Duodenal mucosa (tissue), 2 donors: ENCODE measurements around the gene BTN1A1.
"Not testable (repeated sequence)": the region's sequence is repeated elsewhere in the genome, so short reads cannot be mapped to it uniquely, and the experiment has no call there.

Experiments
- H3K27ac ChIP-seq: one replicate; pipeline ENCODE4 v1.7.0; 2013; ENCODE audit warnings: low read depth, low read length
- H3K27me3 ChIP-seq, 2 donors: one replicate each; pipeline ENCODE4 v1.7.0; 2013; ENCODE audit warnings: low read length in 2 of 2, control low read depth in 1 of 2; ENCODE audit not compliant: insufficient read depth in 2 of 2, control insufficient read depth in 1 of 2
- H3K36me3 ChIP-seq, 2 donors: one replicate each; pipeline ENCODE4 v1.7.0; 2013; ENCODE audit warnings: low read length in 2 of 2, control low read depth in 1 of 2; ENCODE audit not compliant: insufficient read depth in 2 of 2, control insufficient read depth in 1 of 2
- H3K4me1 ChIP-seq, 2 donors: one replicate each; pipeline ENCODE4 v1.7.0; 2013; ENCODE audit warnings: low read length in 2 of 2, control low read depth in 1 of 2; ENCODE audit not compliant: insufficient read depth in 2 of 2, control insufficient read depth in 1 of 2
- H3K4me3 ChIP-seq, 2 donors: one replicate each; pipeline ENCODE4 v1.7.0; 2013; ENCODE audit warnings: low read length in 2 of 2, low read depth in 1 of 2
- H3K9ac ChIP-seq, 2 donors: one replicate each; pipeline ENCODE4 v1.7.0; 2013; ENCODE audit warnings: low read length in 2 of 2, low read depth in 1 of 2
- H3K9me3 ChIP-seq, 2 donors: one replicate each; pipeline ENCODE4 v1.7.0; 2013; ENCODE audit warnings: low read length in 2 of 2, control low read depth in 1 of 2; ENCODE audit not compliant: control insufficient read depth in 1 of 2

The BTN1A1 gene

GRCh38 chr6:26524314-26524713, 24.2 kb downstream of the BTN1A1 start:
- H3K9ac ChIP-seq, H3K4me3 ChIP-seq, H3K9me3 ChIP-seq, H3K27me3 ChIP-seq, H3K27ac ChIP-seq, H3K36me3 ChIP-seq: not testable (repeated sequence)
- H3K4me1 ChIP-seq: peaks cover 10 to 14% of the 10 kb centered on the region in 2 donors

- Histone ChIP-seq H3K9ac (no peak overlapping the region), H3K36me3 (no peaks in the 10 kb centered on the region), H3K27ac (no peak overlapping the region), H3K9me3 (no peaks in the 10 kb centered on the region), H3K4me1 (peaks cover 9 to 14% of the 10 kb centered on the region in 2 donors), H3K4me3 (no peak overlapping the region), H3K27me3 (no peaks in the 10 kb centered on the region)
Measured at GRCh38 chr6:26524722-26525370, 24.7 kb downstream of the BTN1A1 start.

- Histone ChIP-seq H3K9me3 (no peaks in the 10 kb centered on the region), H3K36me3 (no peaks in the 10 kb centered on the region), H3K4me3 (no peak overlapping the region), H3K27me3 (no peaks in the 10 kb centered on the region), H3K4me1 (peaks cover 2 to 11% of the 10 kb centered on the region in 2 donors), H3K9ac (no peak overlapping the region), H3K27ac (no peak overlapping the region)
Measured at GRCh38 chr6:26525838-26526237, 25.7 kb downstream of the BTN1A1 start.

GRCh38 chr6:26526928-26527327, 26.8 kb downstream of the BTN1A1 start:
- H3K9ac ChIP-seq: no peak overlapping the region
- no peaks in the 10 kb centered on the region for H3K27me3 ChIP-seq
- H3K9me3 ChIP-seq: no peaks in the 10 kb centered on the region
- no peaks in the 10 kb centered on the region for H3K36me3 ChIP-seq
- H3K27ac ChIP-seq: no peak overlapping the region
- peaks cover 2 to 11% of the 10 kb centered on the region in 2 donors for H3K4me1 ChIP-seq
- no peak overlapping the region for H3K4me3 ChIP-seq

GRCh38 chr6:26530203-26530602, 30.1 kb downstream of the BTN1A1 start:
- Histone ChIP-seq H3K4me1 (peaks cover 7 to 11% of the 10 kb centered on the region in 2 donors), H3K9ac (no peak overlapping the region), H3K36me3 (no peaks in the 10 kb centered on the region), H3K27ac (no peak overlapping the region), H3K27me3 (no peaks in the 10 kb centered on the region), H3K4me3 (no peak overlapping the region), H3K9me3 (no peaks in the 10 kb centered on the region)

GRCh38 chr6:26531897-26532296, 31.8 kb downstream of the BTN1A1 start:
- H3K9me3 ChIP-seq: no peaks in the 10 kb centered on the region
- no peaks in the 10 kb centered on the region for H3K36me3 ChIP-seq
- H3K27ac ChIP-seq: no peak overlapping the region
- no peaks in the 10 kb centered on the region for H3K27me3 ChIP-seq
- H3K4me3 ChIP-seq: no peak overlapping the region
- H3K4me1 ChIP-seq: peaks cover 19% of the 10 kb centered on the region in 2 donors
- no peak overlapping the region for H3K9ac ChIP-seq

- peak overlapping the region; percentile 74 to 86 for H3K4me3 ChIP-seq
Measured at GRCh38 chr6:26532699-26533531, 32.8 kb downstream of the BTN1A1 start.

GRCh38 chr6:26533532-26533931, 33.4 kb downstream of the BTN1A1 start:
- no peaks in the 10 kb centered on the region for H3K27me3 ChIP-seq
- H3K36me3 ChIP-seq: no peaks in the 10 kb centered on the region
- H3K9me3 ChIP-seq: no peaks in the 10 kb centered on the region
- peaks cover 23 to 24% of the 10 kb centered on the region in 2 donors for H3K4me1 ChIP-seq
- H3K4me3 ChIP-seq: peak overlapping the region; percentile 74 to 86
- H3K9ac ChIP-seq: peak overlapping the region; percentile 55 to 69
- no peak overlapping the region for H3K27ac ChIP-seq

More at GRCh38 chr6:26532699-26533531, 32.8 kb downstream of the BTN1A1 start:
- H3K36me3 ChIP-seq: no peaks in the 10 kb centered on the region
- no peak overlapping the region for H3K27ac ChIP-seq
- no peaks in the 10 kb centered on the region for H3K9me3 ChIP-seq
- peak overlapping the region; percentile 55 to 69 for H3K9ac ChIP-seq
- H3K27me3 ChIP-seq: no peaks in the 10 kb centered on the region
- peaks cover 23 to 24% of the 10 kb centered on the region in 2 donors for H3K4me1 ChIP-seq

- no peaks in the 10 kb centered on the region for H3K36me3 ChIP-seq
- H3K4me1 ChIP-seq: peaks cover 31 to 34% of the 10 kb centered on the region in 2 donors
- no peaks in the 10 kb centered on the region for H3K27me3 ChIP-seq
- H3K27ac ChIP-seq: no peak overlapping the region
- H3K9ac ChIP-seq: no peak overlapping the region
- H3K9me3 ChIP-seq: no peaks in the 10 kb centered on the region
- H3K4me3 ChIP-seq: no peak overlapping the region
Measured at GRCh38 chr6:26534681-26535465, 34.8 kb downstream of the BTN1A1 start.
